NOMO-1 (cell line): ENCODE results near the gene SLC24A2.
"Not testable (repeated sequence)": the region's sequence is repeated elsewhere in the genome, so short reads cannot be mapped to it uniquely, and the experiment has no call there.

ENCODE experiments used
- DNase-seq, 2 experiments: peaks; one replicate each; lab custom pipeline; 2025; ENCODE audit not compliant: unreplicated experiment in 2 of 2; lab: John Stamatoyannopoulos, UW

The SLC24A2 gene

DNA sequence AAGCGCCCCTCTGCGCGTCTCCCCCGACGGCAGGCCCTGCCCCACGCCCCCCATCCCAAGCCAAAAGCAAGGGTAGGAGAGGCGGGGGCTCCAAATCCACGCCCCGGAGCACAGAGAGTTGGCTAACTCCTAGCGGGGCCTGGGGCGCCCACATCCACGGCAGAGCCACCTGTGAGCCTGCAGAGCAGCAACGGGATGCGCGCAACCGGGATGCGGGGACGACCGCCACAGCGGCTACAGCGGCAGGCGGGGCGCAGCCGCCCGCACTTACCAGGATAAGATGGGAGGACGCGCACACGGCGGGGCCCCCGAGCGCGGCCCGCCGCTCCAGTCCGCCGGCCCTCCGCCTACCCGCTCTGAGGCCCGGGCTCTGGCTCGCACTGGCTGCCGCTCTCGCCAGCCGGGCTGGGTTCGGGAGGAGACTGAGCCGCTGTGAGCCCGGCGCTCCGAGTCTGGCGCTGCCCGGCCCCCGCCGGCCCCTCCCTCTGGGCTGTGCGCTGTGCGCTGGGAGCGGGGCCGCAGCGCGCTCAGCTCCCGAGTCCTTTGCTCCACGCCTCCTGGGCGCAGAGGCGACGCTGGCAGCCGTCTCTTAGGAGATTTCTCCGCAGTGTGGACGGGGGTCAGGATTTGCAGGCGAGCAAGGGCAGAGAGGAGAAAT, at the start of gene SLC24A2:
Gene SLC24A2, minus strand, starts transcription at position 424 of the 658 bp plus-strand sequence.
- DNase-seq = no peak

- DNase-seq = not testable (repeated sequence)
Measured at GRCh38 chr9:19833331-19833730, 44.5 kb upstream of the SLC24A2 start.

- DNase-seq = no peak
Measured at GRCh38 chr9:19830796-19831195, 42.0 kb upstream of the SLC24A2 start.

- no peak for DNase-seq
Measured at GRCh38 chr9:19828576-19829109, 39.8 kb upstream of the SLC24A2 start.

GRCh38 chr9:19816769-19817168, 27.9 kb upstream of the SLC24A2 start:
- DNase-seq = no peak

DNA sequence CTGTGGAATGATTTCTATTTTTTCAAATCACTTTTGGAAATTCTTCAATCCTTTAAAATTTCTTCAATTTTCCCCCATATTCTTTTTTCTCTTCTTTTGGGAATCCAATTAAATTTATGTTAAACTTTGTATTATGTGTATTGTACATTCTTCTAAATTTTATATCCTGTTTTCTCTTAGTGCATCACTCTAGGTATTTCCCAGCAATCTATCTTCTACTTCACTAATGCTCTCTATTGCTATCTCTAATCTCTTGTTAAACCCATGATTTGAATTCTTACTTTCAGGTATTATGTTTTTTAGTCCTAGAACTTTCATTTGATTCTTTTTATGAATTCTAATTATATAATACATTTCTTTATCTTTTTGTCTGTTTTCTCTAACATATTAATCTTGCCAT, 23.4 kb upstream of the SLC24A2 start:
- no peak for DNase-seq

- DNase-seq = no peak
Measured at GRCh38 chr9:19809422-19810269, 20.8 kb upstream of the SLC24A2 start.

DNA sequence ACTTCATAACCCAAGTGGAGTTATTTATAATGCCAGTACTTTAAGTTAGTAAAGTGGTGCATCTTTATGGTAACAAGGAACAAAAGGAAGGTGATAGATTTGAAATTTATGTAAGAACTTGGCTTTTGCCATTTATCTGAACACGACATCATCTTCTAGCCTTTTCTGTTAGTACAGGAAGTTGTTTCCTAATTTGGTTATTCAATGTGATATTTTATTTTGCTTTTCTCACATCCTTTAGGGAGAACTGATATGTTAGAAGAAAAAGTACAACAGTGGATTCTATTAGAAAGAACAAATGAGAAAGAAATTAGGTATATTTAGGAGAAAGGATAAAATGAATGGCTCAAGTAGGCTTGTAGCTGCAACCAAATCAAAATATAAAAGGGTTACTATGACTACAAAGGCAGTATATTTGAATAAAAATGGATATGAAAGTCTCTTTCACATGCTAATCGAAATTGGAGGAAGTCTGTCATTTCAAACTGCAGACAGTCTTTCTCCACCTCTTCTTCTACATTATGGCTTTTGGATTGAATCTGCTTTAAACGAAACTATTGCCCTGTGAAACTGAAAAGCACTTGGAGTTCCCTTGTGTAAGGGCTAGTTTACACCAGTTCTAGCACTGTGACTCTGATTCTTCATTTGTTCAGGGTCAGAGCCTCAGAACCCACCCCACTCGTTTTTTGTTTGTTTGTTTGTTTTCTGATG, 18.5 kb upstream of the SLC24A2 start:
- no peak for DNase-seq

DNA sequence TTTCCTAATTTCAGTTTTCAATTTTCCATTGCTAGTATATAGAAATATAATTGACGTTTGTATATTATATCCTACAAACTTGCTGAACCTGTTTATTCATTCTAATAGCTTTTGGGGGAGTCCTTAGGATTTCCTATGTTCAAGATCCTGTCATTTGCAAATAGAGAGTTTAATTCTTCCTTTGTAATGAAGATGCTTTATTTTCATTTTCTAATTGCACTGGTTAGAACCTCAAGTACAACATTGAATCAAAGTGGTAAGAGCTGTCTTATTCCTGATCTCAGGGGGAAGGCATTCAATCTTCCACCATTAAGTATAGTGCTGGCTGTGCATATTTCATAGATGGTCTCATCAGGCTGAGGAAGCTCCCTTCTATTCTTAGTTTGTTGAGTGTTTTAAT, 15.6 kb upstream of the SLC24A2 start:
- DNase-seq = no peak

DNA sequence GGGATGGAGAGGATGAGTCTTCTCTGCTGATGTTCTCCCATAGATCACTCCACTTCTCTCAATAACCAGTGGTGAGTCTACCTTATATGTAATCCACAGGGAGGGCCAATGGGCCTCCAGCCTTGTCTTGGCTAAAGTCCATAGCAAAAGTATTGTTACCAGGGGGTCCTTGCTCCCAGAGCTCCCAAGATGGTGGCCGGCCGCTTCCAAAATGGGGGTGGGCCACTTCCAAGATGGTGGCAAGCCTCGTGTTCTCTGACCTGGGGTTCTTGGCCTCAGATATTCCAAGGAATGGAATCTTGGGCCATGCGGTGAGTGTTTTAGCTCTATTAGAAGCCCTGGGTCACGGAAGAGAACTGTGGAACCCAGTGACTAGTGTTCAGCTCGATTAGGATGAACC, 12.0 kb upstream of the SLC24A2 start:
- DNase-seq = no peak

- DNase-seq = no peak
Measured at GRCh38 chr9:19799784-19800183, 10.9 kb upstream of the SLC24A2 start.

GRCh38 chr9:19788152-19788551, 685 bp downstream of the SLC24A2 start:
- no peak for DNase-seq

GRCh38 chr9:19787672-19788071, 1.2 kb downstream of the SLC24A2 start:
- peak; percentile 1 to 64 for DNase-seq

GRCh38 chr9:19785230-19785629, 3.6 kb downstream of the SLC24A2 start:
- no peak for DNase-seq

DNA sequence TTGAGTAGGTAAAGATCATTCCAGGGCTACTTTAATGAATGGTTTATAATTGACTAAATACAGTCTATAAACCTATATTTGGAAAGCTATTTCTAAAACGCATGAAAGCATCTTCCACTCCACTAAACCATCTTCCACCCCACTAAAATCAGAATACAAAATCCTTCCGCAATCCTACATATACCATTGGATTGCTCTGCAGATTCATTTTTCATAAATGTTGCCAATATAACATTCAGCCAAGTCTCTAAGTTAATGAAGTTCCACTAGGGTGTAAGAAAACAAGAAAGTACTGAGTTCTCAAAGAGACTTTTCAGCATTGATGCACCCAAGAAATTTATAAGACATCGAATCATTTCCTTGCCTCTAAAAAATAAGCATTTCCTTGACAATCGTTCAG, 4.7 kb downstream of the SLC24A2 start:
- DNase-seq = no peak

DNA sequence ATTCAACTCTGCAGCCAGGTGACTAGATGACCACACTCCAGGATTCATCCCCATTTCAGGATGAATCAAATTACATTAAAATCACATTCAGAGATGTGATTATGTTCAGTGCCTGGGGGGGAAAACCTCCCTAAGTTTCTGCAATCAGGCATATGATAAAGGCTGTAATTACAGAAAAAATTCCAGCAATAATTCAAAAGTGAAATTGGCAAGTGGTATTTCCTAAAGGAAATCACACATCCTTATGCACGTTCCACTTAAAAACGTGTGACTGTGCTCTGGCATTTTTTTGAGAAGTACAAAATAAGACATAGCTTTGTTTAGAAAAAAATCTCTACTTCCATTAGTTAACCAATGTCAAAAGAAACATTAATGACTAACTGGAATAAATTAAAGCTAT, 5.3 kb downstream of the SLC24A2 start:
- no peak for DNase-seq

GRCh38 chr9:19782005-19782404, 6.8 kb downstream of the SLC24A2 start:
- DNase-seq = peak in 1 of 2 experiments; percentile 2

- no peak for DNase-seq
Measured at GRCh38 chr9:19781240-19781639, 7.6 kb downstream of the SLC24A2 start.

- no peak for DNase-seq
Measured at GRCh38 chr9:19771446-19771845, 17.4 kb downstream of the SLC24A2 start.

- no peak for DNase-seq
Measured at GRCh38 chr9:19770973-19771372, 17.9 kb downstream of the SLC24A2 start.

DNA sequence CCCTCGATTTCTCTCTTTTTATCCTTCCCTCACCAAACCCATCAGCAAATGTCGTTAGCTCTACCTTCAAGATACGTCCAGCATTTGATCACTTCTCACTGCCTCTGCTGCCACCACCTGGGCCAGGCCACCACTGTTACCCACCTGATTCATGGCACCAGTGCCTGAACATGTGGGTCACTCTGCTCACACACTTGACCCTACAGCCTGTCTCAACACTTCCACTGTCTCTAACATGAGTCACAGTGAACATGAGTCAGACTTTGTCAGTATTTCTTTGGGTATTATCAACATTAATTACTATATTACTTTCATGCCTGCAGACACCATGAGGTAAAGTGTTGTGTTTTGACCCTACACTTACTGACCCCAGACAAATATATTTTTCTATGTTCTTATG, 19.6 kb downstream of the SLC24A2 start:
- no peak for DNase-seq
